SK-N-SH treated with all-trans-retinoic acid at 6 μM for 48 hours (cell line): ENCODE data around the gene KRTAP10-4.

Experiments
- ATAC-seq: fragments of 200-7000 bp; cut with Tn5 transposase; 3 replicates; pipeline ENCODE4 v1.9.1; 2020; ENCODE audit warnings: mild to moderate bottlenecking, moderate library complexity
- ARNTL ChIP-seq: fragments of 450-650 bp; formaldehyde crosslinking; IDR thresholded peaks from 2 replicates; pipeline ENCODE4 v1.5.0; 2020; ENCODE audit warnings: low read depth, mild to moderate bottlenecking, moderate library complexity, borderline replicate concordance
- BACH2 ChIP-seq: fragments of 250-450 bp; sonication (Bioruptor Pico); IDR thresholded peaks from 2 replicates; pipeline ENCODE4 v1.9.0; 2021; ENCODE audit warnings: mild to moderate bottlenecking, borderline replicate concordance
- CREB5 ChIP-seq: fragments of 250-450 bp; sonication (Bioruptor Pico); IDR thresholded peaks from 2 replicates; pipeline ENCODE4 v1.5.1; 2020; ENCODE audit warnings: low read depth, mild to moderate bottlenecking, moderate library complexity
- CSDC2 ChIP-seq: fragments of 250-450 bp; sonication (Bioruptor Pico); IDR thresholded peaks from 2 replicates; pipeline ENCODE4 v1.5.0; 2020; ENCODE audit warnings: mild to moderate bottlenecking, moderate library complexity
- ESRRG ChIP-seq: fragments of 250-450 bp; sonication (Bioruptor Pico); IDR thresholded peaks from 2 replicates; pipeline ENCODE4 v1.6.1; 2021; ENCODE audit warnings: mild to moderate bottlenecking
- GLIS3 ChIP-seq: fragments of 250-450 bp; sonication (Bioruptor Pico); IDR thresholded peaks from 2 replicates; pipeline ENCODE4 v1.5.0; 2020; ENCODE audit warnings: mild to moderate bottlenecking, moderate library complexity
- ISL1 ChIP-seq: fragments of 250-450 bp; sonication (Bioruptor Pico); IDR thresholded peaks from 2 replicates; pipeline ENCODE4 v2.1.2; 2022; ENCODE audit warnings: mild to moderate bottlenecking, moderate library complexity
- OSR1 ChIP-seq: fragments of 250-450 bp; sonication (Bioruptor Pico); IDR thresholded peaks from 2 replicates; pipeline ENCODE4 v1.8.0; 2022; ENCODE audit warnings: moderate library complexity, mild to moderate bottlenecking, inconsistent platforms
- PPARA ChIP-seq: fragments of 250-450 bp; sonication (Bioruptor Pico); IDR thresholded peaks from 2 replicates; pipeline ENCODE4 v1.5.0; 2020; ENCODE audit warnings: mild to moderate bottlenecking, borderline replicate concordance
- SNAI2 ChIP-seq: fragments of 250-450 bp; sonication (Bioruptor Pico); IDR thresholded peaks from 2 replicates; pipeline ENCODE4 v1.5.0; 2020; ENCODE audit warnings: mild to moderate bottlenecking, moderate library complexity
- TCF4 ChIP-seq: fragments of 250-450 bp; sonication (Bioruptor Pico); IDR thresholded peaks from 2 replicates; pipeline ENCODE4 v1.8.0; 2021; ENCODE audit warnings: mild to moderate bottlenecking, moderate library complexity, borderline replicate concordance
- TOX ChIP-seq: fragments of 250-450 bp; sonication (Bioruptor Pico); IDR thresholded peaks from 2 replicates; pipeline ENCODE4 v1.8.0; 2021; ENCODE audit warnings: mild to moderate bottlenecking, moderate library complexity, borderline replicate concordance
- ZFP3 ChIP-seq: fragments of 250-450 bp; sonication (Bioruptor Pico); IDR thresholded peaks from 2 replicates; pipeline ENCODE4 v1.5.0; 2020; ENCODE audit warnings: mild to moderate bottlenecking, moderate library complexity
- ZFP30 ChIP-seq: fragments of 450-650 bp; formaldehyde crosslinking; IDR thresholded peaks from 2 replicates; pipeline ENCODE4 v1.5.0; 2022; ENCODE audit warnings: mild to moderate bottlenecking, moderate library complexity
- ZNF565 ChIP-seq: fragments of 450-650 bp; formaldehyde crosslinking; conservative IDR thresholded peaks from 2 replicates; pipeline ENCODE4 v1.5.0; 2020; ENCODE audit warnings: low read depth, mild to moderate bottlenecking, moderate library complexity
- ZNF70 ChIP-seq: fragments of 450-650 bp; formaldehyde crosslinking; IDR thresholded peaks from 2 replicates; pipeline ENCODE4 v1.5.0; 2020; ENCODE audit warnings: mild to moderate bottlenecking, moderate library complexity
- TF ChIP-seq, protein P1 (sequence below): fragments of 250-450 bp; sonication (Bioruptor Pico); IDR thresholded peaks from 2 replicates; pipeline ENCODE4 v1.8.0; 2020; ENCODE audit warnings: mild to moderate bottlenecking, moderate library complexity, borderline replicate concordance
- TF ChIP-seq, protein P2 (sequence below): fragments of 250-450 bp; sonication (Bioruptor Pico); IDR thresholded peaks from 2 replicates; pipeline ENCODE4 v1.5.0; 2020; ENCODE audit warnings: mild to moderate bottlenecking, moderate library complexity
- TF ChIP-seq, protein P3 (sequence below): fragments of 250-450 bp; sonication (Bioruptor Pico); IDR thresholded peaks from 2 replicates; pipeline ENCODE4 v1.5.1; 2021; ENCODE audit warnings: mild to moderate bottlenecking, moderate library complexity

Gene KRTAP10-4

DNA sequence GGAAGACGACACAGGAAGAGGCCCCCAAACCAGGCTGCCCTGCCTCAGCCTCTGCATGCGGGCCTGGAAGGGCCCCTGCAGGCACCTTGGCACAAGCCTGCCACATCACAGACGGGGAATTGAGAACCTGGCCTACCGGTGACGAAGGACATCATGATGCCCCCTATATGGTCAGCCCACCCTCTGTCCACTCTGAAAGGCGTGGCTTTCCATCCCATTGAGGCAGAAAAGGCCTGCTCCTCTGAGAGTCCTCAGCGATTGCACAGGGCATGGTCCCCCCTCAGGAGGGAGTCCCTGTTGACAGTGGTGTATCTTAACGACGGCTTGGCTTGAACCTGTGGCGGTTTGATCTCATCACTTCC, 44.9 kb upstream of the KRTAP10-4 start:
- TF ChIP-seq OSR1 (CRISPR knock-in tag) (no peak), ZNF70 (no peak), ZFP3 (CRISPR knock-in tag) (no peak), ISL1 (no peak), PPARA (CRISPR knock-in tag) (no peak), TCF4 (CRISPR knock-in tag) (no peak), BACH2 (CRISPR knock-in tag) (no peak)
- TF ChIP-seq, protein P1, sequence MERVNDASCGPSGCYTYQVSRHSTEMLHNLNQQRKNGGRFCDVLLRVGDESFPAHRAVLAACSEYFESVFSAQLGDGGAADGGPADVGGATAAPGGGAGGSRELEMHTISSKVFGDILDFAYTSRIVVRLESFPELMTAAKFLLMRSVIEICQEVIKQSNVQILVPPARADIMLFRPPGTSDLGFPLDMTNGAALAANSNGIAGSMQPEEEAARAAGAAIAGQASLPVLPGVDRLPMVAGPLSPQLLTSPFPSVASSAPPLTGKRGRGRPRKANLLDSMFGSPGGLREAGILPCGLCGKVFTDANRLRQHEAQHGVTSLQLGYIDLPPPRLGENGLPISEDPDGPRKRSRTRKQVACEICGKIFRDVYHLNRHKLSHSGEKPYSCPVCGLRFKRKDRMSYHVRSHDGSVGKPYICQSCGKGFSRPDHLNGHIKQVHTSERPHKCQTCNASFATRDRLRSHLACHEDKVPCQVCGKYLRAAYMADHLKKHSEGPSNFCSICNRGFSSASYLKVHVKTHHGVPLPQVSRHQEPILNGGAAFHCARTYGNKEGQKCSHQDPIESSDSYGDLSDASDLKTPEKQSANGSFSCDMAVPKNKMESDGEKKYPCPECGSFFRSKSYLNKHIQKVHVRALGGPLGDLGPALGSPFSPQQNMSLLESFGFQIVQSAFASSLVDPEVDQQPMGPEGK (CRISPR knock-in tag): no peak
- no peak; the same call in 2 of the 3 replicates for ATAC-seq

- TF ChIP-seq, protein P1 (CRISPR knock-in tag): no peak
- TF ChIP-seq TOX (CRISPR knock-in tag) (no peak), CREB5 (CRISPR knock-in tag) (no peak), ZFP30 (CRISPR knock-in tag) (no peak), CSDC2 (CRISPR knock-in tag) (no peak), ESRRG (CRISPR knock-in tag) (no peak), ZNF70 (no peak), OSR1 (CRISPR knock-in tag) (no peak), SNAI2 (CRISPR knock-in tag) (no peak), BACH2 (CRISPR knock-in tag) (no peak), ZFP3 (CRISPR knock-in tag) (no peak), ZNF565 (CRISPR knock-in tag) (no peak)
- TF ChIP-seq, protein P2, sequence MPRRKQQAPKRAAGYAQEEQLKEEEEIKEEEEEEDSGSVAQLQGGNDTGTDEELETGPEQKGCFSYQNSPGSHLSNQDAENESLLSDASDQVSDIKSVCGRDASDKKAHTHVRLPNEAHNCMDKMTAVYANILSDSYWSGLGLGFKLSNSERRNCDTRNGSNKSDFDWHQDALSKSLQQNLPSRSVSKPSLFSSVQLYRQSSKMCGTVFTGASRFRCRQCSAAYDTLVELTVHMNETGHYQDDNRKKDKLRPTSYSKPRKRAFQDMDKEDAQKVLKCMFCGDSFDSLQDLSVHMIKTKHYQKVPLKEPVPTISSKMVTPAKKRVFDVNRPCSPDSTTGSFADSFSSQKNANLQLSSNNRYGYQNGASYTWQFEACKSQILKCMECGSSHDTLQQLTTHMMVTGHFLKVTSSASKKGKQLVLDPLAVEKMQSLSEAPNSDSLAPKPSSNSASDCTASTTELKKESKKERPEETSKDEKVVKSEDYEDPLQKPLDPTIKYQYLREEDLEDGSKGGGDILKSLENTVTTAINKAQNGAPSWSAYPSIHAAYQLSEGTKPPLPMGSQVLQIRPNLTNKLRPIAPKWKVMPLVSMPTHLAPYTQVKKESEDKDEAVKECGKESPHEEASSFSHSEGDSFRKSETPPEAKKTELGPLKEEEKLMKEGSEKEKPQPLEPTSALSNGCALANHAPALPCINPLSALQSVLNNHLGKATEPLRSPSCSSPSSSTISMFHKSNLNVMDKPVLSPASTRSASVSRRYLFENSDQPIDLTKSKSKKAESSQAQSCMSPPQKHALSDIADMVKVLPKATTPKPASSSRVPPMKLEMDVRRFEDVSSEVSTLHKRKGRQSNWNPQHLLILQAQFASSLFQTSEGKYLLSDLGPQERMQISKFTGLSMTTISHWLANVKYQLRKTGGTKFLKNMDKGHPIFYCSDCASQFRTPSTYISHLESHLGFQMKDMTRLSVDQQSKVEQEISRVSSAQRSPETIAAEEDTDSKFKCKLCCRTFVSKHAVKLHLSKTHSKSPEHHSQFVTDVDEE: no peak
- TF ChIP-seq, all 23 proteins: peak for 0
- no peak for ATAC-seq
Observed at GRCh38 chr21:44529011-44529421, 44.5 kb upstream of the KRTAP10-4 start.

DNA sequence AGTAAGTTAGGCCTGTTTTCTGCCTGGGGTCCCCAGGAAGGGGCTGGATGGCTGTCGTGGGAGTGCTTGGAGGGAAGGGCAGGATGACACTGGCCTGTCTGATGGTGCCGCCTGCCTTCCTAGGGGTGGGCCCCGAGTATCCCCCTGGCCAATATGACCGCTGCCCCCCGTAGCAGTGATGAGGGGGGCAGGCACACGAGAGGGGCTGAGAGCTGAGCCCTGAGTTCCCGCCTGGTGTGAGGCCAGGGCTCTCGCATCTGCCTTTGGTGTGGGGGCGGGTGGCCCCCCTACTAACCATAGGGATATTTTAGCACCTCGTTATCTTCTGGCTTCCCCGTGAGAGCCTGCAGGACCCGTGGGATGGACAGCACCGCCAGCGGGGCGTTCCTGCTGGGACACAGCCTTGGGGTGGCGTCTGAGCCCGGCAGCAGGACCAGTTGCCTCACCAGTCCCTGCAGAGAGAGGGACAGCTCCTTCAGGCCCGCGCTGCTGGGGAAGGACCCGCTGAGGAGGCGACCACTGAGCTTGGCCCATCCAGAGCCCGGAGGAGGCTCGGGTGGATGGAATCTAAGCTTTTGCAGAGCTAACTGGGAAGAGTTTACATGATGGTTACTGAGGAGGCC, 43.9 kb upstream of the KRTAP10-4 start:
- no peak; the same call in 2 of the 3 replicates for ATAC-seq
- TF ChIP-seq ARNTL: no peak
- no peak for TF ChIP-seq SNAI2 (CRISPR knock-in tag)
- no peak for TF ChIP-seq OSR1 (CRISPR knock-in tag)
- no peak for TF ChIP-seq GLIS3 (CRISPR knock-in tag)
- TF ChIP-seq ISL1: no peak
- no peak for TF ChIP-seq CSDC2 (CRISPR knock-in tag)
- TF ChIP-seq, protein P3, sequence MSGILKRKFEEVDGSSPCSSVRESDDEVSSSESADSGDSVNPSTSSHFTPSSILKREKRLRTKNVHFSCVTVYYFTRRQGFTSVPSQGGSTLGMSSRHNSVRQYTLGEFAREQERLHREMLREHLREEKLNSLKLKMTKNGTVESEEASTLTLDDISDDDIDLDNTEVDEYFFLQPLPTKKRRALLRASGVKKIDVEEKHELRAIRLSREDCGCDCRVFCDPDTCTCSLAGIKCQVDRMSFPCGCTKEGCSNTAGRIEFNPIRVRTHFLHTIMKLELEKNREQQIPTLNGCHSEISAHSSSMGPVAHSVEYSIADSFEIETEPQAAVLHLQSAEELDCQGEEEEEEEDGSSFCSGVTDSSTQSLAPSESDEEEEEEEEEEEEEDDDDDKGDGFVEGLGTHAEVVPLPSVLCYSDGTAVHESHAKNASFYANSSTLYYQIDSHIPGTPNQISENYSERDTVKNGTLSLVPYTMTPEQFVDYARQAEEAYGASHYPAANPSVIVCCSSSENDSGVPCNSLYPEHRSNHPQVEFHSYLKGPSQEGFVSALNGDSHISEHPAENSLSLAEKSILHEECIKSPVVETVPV (CRISPR knock-in tag): no peak
- TF ChIP-seq, protein P1 (CRISPR knock-in tag): no peak
- TF ChIP-seq TOX (CRISPR knock-in tag): no peak
